Astrocyte (in vitro differentiated cells and primary cell): Measurements from ENCODE around the gene CCDC66.

ENCODE experiments used
- CTCF ChIP-seq: IDR thresholded peaks from 2 replicates; pipeline ENCODE4 v1.5.1; 2011; ENCODE audit warnings: low read depth, mild to moderate bottlenecking, inconsistent platforms, low read length, moderate library complexity; ENCODE audit not compliant: insufficient read depth
- EZH2 ChIP-seq: IDR thresholded peaks from 2 replicates; pipeline ENCODE4 v1.6.1; 2012; ENCODE audit warnings: mild to moderate bottlenecking, low read length, inconsistent platforms; ENCODE audit not compliant: insufficient read depth

- TF ChIP-seq CTCF (no peak), EZH2 (no peak)
These were observed 97.5 kb downstream of the CCDC66 start for GRCh38 chr3:56654460-56654859.
